22Rv1 (cell line): ENCODE results near the gene TSPAN9.

ENCODE experiments used
- CTCF ChIP-seq: fragments of 450-650 bp; IDR thresholded peaks from 2 replicates; pipeline ENCODE4 v1.5.1; 2017; ENCODE audit warnings: mild to moderate bottlenecking
- ZFX ChIP-seq: fragments of 450-650 bp; IDR thresholded peaks from 2 replicates; pipeline ENCODE4 v1.6.1; 2017; ENCODE audit warnings: antibody characterized with exemption, borderline replicate concordance

- no peak for TF ChIP-seq CTCF
- no peak for TF ChIP-seq ZFX
These were observed 230.9 kb downstream of the TSPAN9 start for GRCh38 chr12:3308063-3308462.
